ENCODE results near the gene PSMG1.

GRCh38 chr21:39181205-39181818 lies 1.9 kb downstream of the PSMG1 start:
- no peak for TF ChIP-seq EP300 (IDR thresholded peaks at IDR 0.05; ENCODE audit: borderline replicate concordance)
- TF ChIP-seq YY1 (IDR thresholded peaks at IDR 0.05; ENCODE audit: low read depth) = no peak
- no peak for TF ChIP-seq RAD21 (IDR thresholded peaks at IDR 0.05; ENCODE audit: low read depth)
- no peak for TF ChIP-seq CEBPB (IDR thresholded peaks at IDR 0.05)
- TF ChIP-seq REST (IDR thresholded peaks at IDR 0.05; ENCODE audit: low read depth) = no peak
- no peak for TF ChIP-seq CREB1 (IDR thresholded peaks at IDR 0.05; ENCODE audit: low read depth)
- TF ChIP-seq MAX (IDR thresholded peaks at IDR 0.05) = no peak
- no peak for TF ChIP-seq FOXM1 (IDR thresholded peaks at IDR 0.05; ENCODE audit: borderline replicate concordance, low read depth)
- no peak for TF ChIP-seq EGR1 (IDR thresholded peaks at IDR 0.05)
- TF ChIP-seq TAF1 (IDR thresholded peaks at IDR 0.05; ENCODE audit: low read depth) = no peak
- TF ChIP-seq USF1 (IDR thresholded peaks at IDR 0.05) = no peak
- no peak for TF ChIP-seq TEAD4 (IDR thresholded peaks at IDR 0.05)
- TF ChIP-seq TCF12 (IDR thresholded peaks at IDR 0.05; ENCODE audit: low read depth) = no peak
